Hindlimb muscle (tissue), 1 donor: ENCODE results near the gene SORL1. TPM values are rescaled to one million over a fixed set of nuclear protein-coding genes. Genes with fewer than 3 reads are reported as not detected.
A peak's percentile ranks its signal among the peaks of the same experiment; 100 is the strongest.
"Not testable (repeated sequence)": the region's sequence is repeated elsewhere in the genome, so short reads cannot be mapped to it uniquely, and the experiment has no call there.

Experiments
- DNase-seq: peaks from one replicate; pipeline ENCODE4 v3.0.0-alpha.2; 2013
- polyA plus RNA-seq: library from polyadenylated mRNA; unstranded; fragments of 120-200 nt; gene quantifications from one replicate; pipeline ENCODE4 v1.2.1, GENCODE V29; 2013; ENCODE audit not compliant: insufficient read length

SORL1 gene
- polyA plus RNA-seq, 1 donor: 3.3 TPM

GRCh38 chr11:121636081-121636799 lies 184.1 kb downstream of the SORL1 start:
- no peak for DNase-seq

- no peak for DNase-seq
Observed at GRCh38 chr11:121636800-121637176, 184.7 kb downstream of the SORL1 start.

DNA sequence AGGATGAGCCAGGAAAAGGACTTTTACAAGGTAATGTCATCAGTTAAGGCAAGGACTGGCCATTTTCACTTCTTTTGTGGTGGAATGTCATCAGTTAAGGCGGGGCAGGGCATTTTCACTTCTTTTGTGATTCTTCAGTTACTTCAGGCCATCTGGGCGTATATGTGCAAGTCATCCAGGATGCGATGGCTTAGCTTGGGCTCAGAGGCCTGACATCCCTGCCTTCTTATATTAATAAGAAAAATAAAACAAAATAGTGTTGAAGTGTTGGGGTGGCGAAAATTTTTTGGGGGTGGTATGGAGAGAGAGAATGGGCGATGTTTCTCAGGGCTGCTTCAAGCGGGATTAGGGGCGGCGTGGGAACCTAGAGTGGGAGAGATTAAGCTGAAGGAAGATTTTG lies 185.5 kb downstream of the SORL1 start:
- DNase-seq: not testable (repeated sequence)

GRCh38 chr11:121643479-121644186 lies 191.5 kb downstream of the SORL1 start:
- DNase-seq: no peak

GRCh38 chr11:121644187-121644512 lies 192.0 kb downstream of the SORL1 start:
- DNase-seq: no peak

DNA sequence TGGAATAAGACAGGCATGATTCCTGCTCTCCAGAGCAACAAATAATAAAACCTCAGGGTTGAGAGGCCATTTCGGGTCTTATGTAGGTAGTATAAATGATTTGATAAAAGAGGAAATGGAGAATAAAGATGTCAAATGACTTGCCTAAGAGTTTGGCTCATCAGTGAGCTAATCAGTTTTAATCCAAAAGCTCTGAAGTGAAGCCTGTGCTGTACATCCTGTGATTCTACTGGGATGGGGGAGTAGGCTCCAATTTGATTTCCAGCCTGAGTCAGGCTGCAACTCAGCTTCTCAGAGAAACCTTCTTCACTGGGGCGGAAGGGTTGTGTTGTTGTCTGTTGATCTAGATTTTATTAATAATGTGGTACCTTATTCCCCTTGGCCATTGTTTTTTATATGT lies 192.9 kb downstream of the SORL1 start:
- DNase-seq: no peak

DNA sequence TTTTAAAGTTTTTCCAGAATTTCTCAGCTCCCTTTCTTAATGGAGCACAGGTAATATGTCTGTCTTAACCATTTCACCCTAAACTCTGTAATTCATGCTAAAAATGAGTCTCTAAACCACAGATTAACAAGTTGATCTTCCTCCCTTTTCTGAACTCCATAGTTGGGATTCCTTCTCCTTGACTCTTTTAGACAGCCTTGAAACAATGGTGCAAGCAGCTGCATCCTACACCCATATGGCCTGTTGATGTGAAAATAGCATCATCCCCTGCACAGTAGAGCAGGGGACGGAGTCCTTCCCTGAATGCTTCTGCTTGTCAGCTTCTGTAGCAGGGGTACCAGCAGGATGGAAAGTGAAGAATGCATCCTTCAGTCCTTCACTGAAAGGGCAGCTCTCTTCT lies 193.5 kb downstream of the SORL1 start:
- DNase-seq: no peak

- no peak for DNase-seq
Observed at GRCh38 chr11:121648306-121648705, 196.2 kb downstream of the SORL1 start.

GRCh38 chr11:121649798-121650197 lies 197.7 kb downstream of the SORL1 start:
- no peak for DNase-seq

DNA sequence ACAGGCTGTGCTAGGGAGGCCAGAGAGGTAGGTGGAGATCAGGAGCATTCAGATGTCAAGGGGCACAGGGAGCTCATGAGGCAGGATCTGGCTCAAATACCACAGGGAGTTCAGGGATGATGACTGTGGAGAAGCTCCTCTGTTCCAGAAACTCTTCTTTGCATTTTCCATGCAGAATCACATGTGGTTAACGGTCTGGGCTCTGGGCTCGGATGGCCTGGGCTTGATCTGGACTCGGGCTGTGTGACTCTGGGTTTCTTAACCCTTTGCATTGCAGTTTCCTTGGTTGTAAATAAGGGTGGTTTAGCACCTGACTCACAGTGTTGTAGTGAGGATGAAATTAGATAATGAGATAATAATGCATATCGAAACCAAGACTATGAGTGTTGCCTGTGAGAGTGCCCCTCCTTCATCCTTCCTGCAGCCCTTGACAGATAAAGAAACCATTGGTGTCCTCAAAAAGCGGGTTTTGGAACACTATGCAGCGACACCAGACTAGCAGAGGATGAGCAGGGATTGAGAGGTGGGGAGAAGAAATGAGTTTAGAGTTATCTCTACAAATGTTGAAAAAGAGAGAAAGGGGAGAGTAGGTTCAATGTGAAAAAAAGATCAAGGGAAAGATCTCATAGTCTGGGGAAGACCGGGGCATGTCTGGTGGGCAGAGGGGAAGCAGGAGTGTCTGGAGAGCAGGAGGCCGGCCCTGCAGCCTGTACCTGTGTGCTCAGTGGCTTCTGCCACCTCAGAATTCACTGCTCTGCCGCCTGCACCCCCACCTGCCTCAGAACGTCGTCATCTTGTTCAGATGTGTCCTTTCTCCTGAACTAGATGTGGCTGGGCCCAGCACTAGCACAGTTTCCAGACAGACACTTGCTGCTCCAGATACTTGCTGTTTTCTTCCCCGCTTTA lies 198.5 kb downstream of the SORL1 start:
- DNase-seq: no peak

- no peak for DNase-seq
Observed at GRCh38 chr11:121651257-121651605, 199.1 kb downstream of the SORL1 start.

DNA sequence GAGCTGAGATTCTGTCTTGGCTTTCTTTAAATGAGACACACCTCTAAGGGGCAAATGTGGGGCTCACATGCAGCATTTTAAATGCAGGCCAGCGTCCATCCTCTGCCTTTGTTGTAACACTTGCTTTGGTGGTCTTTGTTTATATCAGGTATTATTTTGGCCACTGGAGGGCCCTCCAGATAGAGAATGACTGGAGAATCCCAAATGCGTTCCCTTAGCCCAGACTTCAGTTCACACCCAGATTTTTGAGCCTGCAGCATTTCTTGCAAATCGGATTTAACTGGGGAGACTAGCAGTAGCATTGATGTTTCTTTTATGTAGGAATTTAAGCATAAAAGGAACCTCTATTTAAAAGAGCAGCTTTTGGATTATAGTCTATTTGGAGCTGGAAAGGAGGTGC lies 200.9 kb downstream of the SORL1 start:
- DNase-seq: peak; percentile 48

- DNase-seq: no peak
Observed at GRCh38 chr11:121654259-121654842, 202.2 kb downstream of the SORL1 start.

GRCh38 chr11:121654843-121655536 lies 202.9 kb downstream of the SORL1 start:
- peak; percentile 45 for DNase-seq

- DNase-seq: peak; percentile 95
Observed at GRCh38 chr11:121655537-121656327, 203.6 kb downstream of the SORL1 start.

DNA sequence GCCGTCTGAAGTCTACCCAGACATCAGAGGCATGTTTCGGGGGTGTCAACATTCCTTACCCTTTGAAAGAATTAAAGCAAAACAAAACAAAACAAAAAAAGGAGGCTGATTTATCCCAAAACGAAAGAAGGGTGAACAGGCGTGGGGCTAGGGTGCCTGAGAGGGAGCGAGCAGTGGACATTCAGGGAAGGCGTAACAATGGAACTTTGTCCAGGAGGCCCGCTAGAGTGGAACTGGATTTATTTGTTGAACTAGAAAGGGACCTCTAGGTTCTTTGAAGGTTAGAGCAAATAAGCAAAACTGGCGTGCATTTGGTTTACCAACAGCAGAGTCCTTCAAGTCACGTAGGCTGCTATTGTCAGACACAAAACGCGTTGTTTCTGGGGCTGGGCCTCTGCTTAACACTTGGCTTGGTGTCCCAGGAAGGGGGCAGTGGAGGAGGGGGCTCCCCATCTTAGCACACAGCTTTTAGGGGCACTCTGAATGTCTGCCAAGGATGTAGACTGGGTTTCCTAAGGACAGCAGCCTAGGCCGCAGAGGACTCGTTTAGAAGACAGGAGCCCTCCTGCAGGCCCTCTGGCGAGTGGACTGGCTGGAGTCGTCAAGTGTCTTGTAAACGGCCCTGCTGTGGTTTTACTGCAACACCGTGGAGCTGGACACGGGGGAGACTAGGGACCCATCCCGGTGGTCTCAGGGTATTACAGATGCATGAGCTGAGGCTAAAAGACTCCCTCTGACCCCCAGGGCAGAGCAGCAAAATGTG lies 204.4 kb downstream of the SORL1 start:
- peak; percentile 41 for DNase-seq

GRCh38 chr11:121657146-121657545 lies 205.0 kb downstream of the SORL1 start:
- DNase-seq: no peak

DNA sequence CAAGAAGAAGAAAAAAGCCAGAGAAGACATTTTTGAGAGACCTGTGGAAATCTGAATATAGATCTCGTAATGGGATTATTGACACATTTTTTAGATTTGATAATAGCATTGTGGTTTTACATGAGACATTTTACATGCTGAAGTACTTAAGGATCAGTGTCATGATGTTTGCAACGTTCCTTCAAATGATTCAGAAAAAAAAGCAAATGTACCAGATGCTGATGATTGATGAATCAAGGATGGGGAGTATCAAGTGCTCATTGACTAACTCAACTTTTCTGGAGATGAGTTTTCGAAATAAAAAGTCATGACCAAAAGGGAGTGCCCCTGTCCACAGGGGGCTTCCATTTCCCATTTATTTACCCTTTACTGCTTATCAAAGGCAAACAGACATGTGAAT lies 207.7 kb downstream of the SORL1 start:
- DNase-seq: no peak

DNA sequence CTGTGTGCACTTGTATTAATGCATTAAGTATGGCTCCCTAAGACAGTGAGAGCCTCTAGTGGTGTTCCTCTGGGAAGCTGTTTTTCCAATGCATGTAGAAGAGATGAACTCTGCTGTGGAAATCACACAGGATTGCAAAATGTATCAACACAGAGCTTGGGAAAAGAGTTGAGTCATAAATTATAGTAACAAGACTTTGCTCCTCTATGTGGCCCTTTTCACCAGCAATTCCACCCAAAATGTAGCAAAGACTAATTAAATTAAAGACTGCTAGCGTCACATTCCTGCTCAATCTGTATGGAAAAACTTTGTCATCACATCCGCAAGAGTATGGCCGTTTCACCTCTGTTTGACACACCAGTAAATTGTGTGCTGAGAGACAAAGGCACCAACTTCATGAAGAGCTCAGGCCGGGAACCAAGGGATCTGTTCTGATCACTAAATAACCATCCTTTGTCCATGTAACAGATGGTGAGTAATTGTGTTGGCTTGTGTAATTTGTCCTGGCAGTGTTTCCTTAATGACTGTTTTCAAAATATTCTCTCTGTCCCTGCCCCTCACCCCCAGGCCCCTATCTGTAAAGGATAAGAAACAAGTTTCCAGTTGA lies 209.9 kb downstream of the SORL1 start:
- DNase-seq: no peak

DNA sequence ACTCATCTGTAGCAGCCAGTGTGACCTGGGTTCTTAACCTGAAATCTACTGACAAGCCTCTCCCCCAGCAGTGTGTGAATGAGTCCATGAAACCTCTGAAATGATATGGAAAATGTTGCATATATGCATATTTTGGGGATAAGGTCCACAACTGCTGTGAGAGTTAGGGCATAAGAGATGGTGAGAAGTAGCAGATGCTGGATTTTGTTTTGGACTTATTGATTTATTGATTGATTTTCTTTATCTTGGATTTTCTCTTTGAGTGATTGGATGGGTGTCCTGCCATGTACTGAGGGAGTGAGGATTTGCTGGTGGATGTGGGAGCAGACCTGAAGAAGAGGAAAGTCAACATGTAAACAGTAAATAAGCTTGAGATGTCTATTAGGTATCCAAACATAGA lies 212.0 kb downstream of the SORL1 start:
- no peak for DNase-seq
